Activated effector memory CD4-positive, alpha-beta T cell treated with Interleukin-2 at 50 U/mL for 16 hours (primary cell): ENCODE measurements around the gene SYDE2.
"Not testable (repeated sequence)": the region's sequence is repeated elsewhere in the genome, so short reads cannot be mapped to it uniquely, and the experiment has no call there.

ENCODE experiments used
- DNase-seq: peaks from one replicate; pipeline ENCODE4 v3.0.0-alpha.2; 2020

SYDE2 gene

DNA sequence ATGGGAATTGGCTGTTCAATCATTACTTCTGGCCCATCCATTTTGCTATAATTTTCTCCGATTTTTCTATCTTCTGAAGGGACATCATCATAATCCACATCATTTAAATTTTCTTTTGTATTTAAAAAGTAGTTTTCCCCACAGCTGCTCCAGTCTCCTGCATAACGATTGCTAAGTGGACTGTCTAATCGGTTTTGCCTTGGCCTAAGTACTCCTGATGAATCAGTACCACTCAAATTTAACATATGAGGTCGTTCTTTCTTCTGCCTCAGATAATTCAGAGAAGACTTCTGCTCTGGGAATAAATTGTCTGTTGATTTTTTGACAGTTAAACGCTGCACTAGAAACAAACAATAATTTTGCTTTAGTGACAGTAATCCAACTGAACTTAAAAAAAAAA, 41.9 kb downstream of the SYDE2 start:
- no peak for DNase-seq

DNA sequence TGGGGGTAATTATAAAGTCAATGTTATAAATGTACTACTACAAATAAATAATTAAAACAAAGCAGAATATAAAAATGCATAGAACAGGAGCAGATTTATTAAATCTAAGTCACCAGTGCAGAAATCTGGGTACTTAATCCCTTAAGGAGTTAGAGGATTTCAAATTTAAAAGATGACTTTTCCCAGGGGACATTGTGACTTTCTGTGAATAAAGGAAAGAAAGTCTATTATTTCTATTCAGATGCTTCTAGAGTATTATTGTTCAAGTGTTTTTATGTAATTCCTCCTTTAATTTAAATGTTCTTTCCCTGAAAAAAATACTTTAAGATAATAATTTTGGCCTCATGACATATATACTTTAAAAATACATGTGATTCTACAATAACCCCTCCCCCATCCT, 43.4 kb downstream of the SYDE2 start:
- no peak for DNase-seq

DNA sequence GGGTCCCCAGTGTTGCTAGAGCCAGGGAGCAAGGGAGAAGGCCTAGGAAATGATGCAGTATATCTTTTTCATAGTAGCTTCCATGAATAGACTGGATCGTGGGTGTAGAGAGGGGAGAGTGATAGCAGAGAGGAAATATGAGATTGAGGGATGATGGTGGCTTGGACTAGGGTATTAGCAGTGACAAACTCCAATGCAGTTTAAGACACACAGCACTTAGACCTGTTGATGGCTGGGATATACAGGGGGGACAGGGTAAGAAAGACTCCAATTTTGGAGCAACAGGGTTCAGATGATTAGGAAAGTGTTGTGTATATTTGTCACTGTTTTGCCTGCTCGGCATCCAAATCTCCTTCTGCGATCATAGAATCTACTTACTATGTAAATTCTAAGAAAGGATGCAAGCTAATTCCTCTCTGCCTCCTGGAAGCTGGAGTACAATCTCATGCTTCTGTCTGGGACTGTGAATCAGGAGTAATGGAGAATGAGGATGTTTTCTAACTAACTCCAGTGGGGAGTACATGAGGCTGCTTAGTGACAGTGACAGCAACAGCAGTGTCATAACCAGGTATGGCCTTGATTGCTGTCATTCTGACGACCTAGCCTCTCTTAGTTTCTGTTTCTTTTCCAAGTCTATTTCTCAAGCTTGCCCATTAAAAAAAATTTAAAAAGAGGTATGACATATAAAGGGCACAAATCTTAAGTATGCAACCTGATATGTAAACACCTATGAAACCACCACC, 47.5 kb downstream of the SYDE2 start:
- DNase-seq = no peak

DNA sequence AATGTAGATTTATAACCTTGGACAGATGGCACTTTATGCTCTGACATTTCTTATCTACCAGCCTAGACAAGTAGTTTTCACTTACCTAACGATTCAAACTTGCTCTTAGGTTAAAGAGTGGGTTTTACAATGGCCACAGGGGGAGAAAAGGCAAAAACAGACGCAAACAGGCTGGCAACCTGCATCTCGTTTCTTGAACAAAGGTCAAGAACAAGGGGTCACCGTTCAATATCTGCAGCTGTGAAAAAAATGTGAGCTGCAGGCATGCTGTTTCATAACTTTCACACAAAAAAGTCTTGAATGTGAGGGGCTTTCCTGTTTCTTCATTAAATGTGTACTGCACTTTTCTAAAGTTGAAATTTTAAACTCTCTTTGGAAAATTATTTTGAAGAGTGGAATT, 49.4 kb downstream of the SYDE2 start:
- no peak for DNase-seq

DNA sequence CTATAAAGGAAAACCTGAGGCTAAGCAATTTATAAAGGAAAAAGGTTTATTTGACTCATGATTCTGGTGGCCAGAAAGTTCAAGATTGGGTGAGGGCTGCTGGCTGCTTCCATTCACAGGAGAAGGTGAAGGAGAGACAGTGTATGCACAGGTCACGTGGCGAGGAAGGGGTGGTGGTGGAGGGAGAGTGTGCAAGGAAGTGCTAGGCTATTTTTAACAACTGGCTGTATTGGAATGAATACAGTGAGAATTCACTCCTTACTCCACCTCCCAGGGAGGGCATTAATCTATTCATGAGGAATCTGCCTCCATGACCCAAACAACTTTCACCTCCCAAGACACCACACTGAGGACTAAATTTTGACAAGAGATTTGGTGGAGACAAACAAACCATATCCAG, 51.0 kb downstream of the SYDE2 start:
- no peak for DNase-seq

DNA sequence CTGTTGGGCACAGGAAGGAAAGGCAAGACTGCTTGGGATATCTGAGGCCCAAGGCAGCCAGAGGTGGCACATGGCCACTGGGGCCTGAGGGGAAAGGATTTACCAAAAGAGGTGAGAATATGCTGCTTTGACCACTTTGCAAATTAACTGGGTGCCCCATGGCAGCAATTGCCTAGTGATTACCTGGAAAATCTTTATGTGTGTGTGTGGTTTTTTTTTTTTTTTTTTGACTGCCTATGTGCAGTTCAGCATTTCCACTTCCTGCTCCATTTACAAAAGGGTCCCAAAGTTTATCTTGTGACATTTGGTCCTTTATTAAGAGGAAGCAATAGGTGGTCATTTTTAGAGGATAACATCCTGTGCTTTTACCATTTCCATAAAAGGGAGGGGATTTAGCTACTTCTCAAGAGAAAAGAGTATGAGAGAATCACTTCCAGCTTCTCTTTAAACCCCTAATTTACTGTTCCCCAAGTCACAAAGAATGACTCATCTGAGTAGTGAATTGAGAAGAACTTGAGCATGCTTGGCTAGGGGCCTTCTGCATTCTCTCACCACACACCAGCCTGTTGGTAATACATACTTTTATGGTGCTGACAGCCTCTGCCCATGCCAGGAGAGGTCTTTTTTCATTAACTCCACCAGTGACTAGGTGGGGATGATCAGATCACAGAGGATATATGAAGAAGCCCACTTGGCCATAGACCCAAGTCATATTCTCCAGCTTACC, 52.1 kb downstream of the SYDE2 start:
- no peak for DNase-seq

DNA sequence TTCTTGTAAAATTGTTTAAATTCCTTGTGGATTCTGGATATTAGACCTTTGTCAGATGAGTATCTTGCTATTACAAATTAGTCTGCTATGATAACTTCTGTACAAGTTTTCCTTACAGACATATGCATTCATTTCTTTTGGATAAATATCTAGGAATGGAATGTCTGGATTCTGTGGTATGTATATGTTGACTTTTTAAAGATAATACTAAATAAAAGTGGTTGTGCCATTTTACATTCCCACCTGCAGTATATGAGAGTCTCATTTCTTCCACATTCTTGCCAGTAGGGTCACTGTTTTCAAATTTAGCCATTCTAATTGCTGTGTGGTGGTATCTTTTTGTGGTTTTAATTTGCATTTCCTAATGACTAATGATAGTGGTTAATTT, 53.9 kb downstream of the SYDE2 start:
- no peak for DNase-seq

DNA sequence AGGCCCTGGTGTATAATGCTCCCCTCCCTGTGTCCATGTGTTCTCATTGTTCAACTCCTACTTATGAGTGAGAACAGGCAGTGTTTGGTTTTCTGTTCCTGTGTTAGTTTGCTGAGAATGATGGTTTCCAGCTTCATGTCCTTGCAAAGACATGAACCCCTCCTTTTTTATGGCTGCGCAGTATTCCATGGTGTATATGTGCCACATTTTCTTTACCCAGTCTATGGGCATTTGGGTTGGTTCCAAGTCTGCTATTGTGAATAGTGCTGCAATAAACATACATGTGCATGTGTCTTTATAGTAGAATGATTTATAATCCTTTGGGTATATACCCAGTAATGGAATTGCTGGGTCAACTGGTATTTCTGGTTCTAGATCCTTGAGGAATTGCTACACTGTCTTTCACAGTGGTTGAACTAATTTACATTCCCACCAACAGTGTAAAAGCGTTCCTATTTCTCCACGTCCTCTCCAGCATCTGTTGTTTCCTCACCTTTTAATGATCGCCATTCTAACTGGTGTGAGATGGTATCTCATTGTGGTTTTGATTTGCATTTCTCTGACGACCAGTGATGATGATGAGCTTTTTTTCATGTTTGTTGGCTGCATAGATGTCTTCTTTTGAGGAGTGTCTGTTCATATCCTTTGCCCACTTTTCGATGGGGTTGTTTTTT, 54.4 kb downstream of the SYDE2 start:
- DNase-seq = not testable (repeated sequence)

DNA sequence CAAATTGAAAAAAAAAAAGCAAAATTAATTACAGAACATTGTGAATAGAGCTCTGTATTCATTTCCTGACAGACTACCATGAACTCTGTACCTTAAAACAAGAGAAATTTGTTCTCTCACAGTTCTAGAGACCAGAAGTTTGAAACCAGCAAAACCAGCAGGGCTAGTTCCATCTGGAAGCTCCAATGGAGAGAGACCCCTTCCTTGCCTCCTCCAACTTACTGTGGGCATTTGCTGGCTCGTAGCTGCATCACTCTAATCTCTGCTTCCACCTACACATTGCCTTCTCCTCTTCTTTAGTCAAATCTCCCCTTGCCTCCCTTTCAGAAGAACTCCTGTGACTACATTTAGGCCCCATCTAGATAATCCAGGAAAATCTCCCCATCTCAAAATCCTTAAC, 56.5 kb downstream of the SYDE2 start:
- DNase-seq = no peak

DNA sequence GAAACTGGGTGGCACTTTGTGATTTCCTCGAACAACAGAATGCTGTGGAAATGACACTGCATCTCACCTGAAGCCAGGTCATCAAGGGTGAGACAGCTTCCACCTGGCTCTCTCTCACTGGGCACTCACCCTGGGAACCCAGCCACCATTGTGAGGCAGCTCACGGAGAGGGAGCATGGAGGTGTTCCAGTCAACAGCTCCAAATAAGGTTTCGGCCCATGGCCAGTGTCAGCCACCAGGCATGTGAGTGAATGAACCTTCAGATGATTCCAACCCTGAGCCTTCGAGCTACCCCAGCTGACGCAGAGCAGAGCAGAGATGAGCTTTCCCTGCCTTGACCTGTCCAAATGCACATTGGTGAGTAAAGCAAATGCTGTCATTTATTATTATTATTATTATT, 58.1 kb downstream of the SYDE2 start:
- no peak for DNase-seq

DNA sequence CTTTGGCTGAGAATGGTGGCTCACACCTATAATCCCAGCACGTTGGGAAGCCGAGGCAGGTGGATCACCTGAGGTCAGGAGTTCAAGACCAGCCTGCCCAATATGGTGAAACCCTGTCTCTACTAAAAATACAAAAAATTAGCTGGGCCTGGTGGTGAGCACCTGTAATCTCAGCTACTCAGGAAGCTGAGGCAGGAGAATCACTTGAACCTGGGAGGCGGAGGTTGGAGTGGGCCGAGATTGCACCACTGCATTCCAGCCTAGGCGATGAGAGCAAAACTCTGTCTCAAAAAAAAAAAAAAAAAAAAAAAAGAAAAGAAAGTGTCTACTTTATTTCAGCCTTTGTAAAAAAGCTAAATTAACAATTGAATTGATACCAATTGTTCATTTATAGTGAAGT, 62.4 kb downstream of the SYDE2 start:
- DNase-seq = not testable (repeated sequence)

DNA sequence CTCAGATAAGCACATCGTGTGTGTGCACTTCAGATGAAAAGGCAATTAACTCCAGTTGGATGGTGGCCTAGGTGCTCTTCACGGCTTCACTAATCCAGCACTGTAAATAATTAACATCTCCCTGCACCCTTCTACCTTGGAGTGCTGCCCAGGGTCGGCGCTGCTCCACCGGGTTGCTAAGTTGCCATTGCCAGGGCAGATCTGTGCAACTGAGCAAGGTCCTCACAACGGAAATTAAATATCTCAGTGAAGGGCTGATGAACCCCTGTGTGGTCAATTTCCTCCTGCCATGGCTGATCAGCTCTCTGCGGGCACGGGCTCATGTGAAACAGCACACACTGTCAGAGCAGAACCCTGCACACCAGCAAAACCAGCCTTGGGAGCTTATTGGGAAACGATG, 63.2 kb downstream of the SYDE2 start:
- DNase-seq = no peak

DNA sequence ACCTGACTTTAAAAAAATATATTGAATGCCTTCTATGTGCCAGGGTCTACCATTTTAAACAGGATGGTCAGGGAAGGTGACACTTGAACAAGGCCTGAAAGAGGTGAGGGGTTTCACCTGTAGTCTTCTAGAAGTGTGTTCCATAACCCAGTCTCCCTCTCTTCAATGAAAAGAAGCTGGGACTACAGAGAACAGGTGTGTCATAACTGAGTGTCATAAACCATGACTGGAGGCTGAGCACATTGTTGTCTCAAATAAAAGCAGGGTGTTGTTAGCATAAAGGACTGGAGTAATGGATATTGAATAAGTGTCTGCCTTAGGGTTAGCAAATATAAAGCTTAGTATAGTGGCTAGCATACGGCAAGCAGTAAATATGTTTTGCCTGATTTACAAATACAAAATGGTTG, 65.4 kb downstream of the SYDE2 start:
- no peak for DNase-seq

DNA sequence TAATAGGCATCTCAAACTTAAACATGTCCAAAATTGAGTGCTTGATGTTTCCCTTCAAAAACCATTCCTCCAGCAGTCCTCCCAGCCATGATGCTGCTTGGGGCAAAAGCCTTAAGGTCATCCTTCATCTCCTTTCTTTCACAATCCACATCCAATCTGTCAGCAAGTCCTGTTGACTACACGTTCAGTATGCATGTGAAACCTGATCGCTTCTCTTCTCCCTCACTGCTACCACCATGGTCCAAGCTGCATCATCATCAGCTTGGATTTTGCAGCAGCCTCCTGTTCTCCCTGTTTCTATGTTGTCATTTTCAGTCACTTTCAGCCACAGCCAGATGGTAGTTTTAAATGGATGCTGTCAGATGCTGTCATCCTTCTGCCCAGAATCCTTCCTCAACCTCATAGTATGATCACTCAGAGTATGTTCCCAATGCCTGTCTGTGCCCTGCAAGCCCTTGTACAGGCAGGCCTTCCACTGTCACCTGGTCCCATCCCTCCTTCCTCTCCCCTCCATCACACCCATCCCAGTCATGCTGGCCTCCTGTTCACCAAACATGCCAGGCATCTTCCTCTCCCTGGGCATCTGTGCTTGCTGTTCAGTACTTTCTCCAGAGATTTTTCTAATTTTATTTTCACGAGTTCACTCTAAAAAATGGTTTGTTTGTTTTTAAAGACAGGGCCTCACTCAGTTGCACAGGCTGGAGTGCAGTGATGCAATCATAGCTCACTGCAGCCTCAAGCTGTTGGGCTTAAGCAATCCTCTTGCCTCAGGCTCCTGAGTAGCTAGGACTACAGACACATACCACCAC, 66.0 kb downstream of the SYDE2 start:
- DNase-seq = no peak

DNA sequence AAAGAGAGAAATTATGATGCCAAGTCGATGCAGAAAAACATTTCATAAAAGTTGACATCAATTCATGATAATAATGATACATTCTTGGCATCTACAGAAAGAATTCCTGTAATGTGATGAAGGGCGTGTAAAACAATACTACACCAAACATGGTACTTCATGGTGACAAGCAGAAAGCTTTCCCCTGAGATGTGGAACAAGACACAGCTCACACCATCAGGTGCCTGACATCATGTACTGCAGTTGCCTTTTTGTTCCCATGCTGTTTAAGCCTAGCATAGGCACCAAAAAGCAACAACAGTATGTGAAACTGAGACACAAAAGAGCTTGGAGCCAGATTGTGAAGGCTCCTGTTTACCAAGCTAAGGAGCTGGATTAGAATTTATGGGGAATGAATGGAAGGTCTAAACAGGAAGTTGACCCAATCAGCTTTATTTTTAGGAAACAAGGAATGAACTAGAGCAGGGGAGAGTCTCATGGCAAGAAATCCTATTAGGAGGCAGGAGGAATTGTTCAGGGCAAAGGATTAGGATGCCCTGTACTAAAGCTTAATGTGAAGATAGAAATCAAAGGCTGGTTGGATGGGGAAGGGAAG, 67.2 kb downstream of the SYDE2 start:
- no peak for DNase-seq

DNA sequence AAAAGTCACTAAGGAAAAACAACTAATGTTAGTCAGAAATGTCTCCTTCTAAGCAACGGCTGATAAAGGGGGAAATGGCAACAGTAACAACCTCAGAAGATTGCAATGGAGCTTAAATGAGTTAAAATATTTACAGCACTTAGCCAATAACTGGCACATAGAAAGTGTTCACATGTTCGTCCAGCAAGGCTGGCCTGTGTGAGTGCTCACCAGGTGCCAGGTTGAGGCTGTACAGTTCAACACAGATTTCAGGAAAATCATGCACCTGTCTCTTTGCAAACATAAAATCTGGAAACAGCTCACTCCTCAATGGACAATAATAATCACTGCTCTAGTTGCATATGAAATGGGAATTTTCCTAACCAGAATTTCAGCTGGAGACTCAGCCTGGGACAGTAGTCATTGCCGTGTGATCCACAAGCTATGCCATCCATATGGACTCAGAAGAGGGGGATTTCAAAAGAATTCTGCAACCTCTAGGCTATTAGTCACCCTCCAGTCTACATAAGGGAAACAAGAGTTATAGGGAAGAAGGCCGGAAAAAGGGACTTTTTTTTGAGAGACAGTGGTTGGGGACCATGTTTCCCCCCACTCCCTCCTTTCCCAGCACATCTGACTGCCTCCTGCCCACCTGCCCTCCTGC, 68.6 kb downstream of the SYDE2 start:
- no peak for DNase-seq

DNA sequence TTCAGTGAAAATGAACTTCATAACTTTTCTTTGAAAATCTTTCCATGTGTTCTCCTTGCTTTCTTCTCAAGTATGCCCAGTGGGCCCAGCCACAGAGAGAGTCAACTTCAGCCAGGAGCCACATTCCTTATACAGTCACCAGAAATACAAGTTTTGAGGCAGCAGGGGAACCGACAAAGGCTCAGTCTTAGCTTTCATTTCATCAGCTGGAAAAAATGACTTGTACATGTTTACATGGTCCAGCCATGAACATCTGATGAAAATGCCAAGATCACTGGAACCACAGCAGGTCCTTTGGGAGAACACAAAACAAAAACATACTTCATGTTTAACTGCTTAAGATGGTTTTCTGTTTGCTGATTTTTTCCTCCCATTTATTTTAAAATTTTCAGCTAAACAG, 72.5 kb downstream of the SYDE2 start:
- DNase-seq = no peak

DNA sequence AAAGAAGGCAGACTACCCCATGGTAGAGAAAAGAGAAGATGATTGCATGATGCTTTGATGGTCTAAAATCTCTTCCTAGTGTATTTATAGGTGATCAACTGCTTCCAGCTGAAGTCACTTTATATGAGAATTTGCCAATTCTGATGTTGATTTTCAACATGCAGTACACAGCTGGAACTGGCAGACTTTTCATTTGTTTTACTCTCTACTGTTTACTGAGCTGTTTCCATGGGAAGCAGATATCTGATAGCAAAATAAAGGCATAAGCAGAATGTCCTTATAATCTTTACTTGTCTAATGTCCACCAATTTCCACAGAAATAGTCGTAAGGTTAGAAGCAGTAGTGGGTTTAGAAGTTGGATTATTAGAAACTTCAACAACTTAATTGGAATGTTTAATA, 74.9 kb downstream of the SYDE2 start:
- no peak for DNase-seq

DNA sequence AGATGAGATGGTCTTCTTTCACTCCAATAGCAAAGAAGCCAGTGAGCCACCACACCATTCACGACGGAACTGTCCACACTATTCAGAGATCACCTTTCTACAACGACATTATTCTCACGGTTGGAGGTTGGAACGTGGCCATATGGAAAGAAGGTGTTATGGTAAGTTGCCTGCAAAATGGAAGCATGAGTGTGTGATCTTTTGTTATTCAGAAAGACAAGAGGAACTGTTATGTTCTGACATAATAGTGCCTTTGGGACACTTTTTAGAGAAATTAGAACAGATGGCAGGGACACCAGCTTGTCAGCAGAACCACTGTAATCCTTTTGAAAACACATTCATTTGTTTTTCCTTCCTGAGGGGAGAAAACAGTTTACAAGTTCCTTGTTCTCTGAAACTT, 76.7 kb downstream of the SYDE2 start:
- no peak for DNase-seq

DNA sequence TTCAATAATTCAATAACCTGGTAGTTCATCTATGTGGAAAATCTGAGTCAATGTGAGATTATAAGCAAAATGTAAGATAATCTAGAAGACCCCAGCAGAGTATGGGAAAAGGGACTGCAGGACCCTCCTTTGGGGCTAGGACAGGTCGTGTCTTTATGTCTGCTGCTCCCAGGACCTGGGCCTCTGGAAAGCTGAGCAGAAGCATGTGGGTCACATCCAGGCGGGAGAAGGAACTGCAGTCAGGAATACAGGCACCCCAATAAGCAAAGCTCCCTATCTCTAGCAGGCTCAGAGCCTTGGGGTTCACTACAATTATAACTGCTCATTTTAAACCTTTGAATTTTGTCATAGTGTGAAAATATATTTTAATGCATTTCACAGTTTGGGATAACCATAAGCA, 78.6 kb downstream of the SYDE2 start:
- no peak for DNase-seq

DNA sequence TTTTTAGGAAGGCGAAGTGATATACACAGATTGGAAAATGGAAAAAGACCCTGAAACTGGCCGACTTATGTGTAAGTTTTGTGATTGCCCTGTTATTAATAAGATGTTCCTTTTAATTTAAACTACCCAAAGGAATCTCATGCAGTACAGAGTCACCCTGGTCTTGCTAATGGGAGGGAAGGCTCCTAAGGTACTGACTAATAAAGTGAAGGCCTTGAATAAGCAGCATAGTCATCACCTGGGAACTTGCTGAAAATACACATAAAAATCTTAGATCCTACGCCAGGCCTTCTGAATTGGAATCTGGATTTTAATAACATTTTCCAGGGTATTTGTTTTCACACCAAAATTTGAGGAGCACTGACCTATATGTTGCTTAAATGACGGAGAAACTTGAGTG, 79.1 kb downstream of the SYDE2 start:
- DNase-seq = no peak

DNA sequence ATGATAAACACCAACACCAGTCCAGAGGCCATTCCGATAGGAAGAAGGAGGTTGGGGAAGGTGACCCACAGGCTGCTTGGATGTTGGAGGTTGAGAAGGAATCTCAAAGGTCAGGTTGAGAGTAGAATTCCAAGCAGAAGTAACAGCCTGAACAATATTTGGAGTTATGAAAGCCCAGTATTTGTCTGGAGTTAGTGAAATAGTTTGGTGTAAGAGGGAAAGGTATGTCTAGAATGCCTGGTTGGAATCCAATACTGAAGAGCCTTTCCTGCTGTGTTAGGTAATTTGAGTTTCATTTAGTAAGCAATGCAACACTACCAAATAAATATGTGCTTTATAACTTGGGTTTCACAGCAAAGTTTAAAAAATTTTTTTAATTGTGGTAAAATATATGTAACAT, 82.1 kb downstream of the SYDE2 start:
- DNase-seq = no peak

DNA sequence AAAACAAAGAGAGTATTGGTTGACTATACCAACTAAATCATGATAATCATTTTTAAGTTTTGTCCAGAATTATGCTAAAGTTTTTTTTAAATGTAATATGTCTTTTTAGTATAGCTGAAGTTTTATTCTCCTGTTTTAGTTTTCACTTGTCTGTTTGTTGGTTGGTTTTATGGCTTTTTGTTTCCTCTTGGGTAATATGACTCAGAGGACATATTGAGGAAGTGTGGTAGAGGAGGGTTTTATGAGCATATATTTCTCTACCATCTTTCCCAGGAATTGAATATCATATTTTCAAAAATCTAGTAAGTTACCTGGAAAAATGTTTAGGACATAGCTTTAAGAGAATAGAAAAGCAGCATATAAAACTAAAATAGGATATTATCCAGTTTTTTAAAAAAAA, 84.0 kb downstream of the SYDE2 start:
- DNase-seq = no peak
